Measurements from ENCODE around the gene CDKN2A. TPM values are rescaled to one million over a fixed set of nuclear protein-coding genes. Genes with fewer than 3 reads are reported as not detected.
A peak's percentile ranks its signal among the peaks of the same experiment; 100 is the strongest.

CDKN2A gene
- total RNA-seq, 1 donor from 2014 or later: 47.7 TPM

GRCh38 chr9:22008717-22009505, 14.7 kb upstream of the CDKN2A start, which contains the start of gene CDKN2B:
CDKN2B (minus strand) TSS chr9:22009305; CDS start chr9:22008953, 352 bp downstream.
- H3K4me3 ChIP-seq (ENCODE audit: low read depth, low read length): peak within 1 kb of the TSS; percentile 86
- no peak for DNase-seq (ENCODE audit: low read depth)
- peak; percentile 95 for TF ChIP-seq CTCF (conservative IDR thresholded peaks at IDR 0.05; ENCODE audit: low read depth, low read length)

GRCh38 chr9:22008384-22008716, 14.2 kb upstream of the CDKN2A start:
- peak overlapping the region; percentile 86 for H3K4me3 ChIP-seq (ENCODE audit: low read depth, low read length)
- no peak for DNase-seq (ENCODE audit: low read depth)
- no peak for TF ChIP-seq CTCF (conservative IDR thresholded peaks at IDR 0.05; ENCODE audit: low read depth, low read length)

GRCh38 chr9:22005702-22006606, 11.8 kb upstream of the CDKN2A start:
- TF ChIP-seq CTCF (conservative IDR thresholded peaks at IDR 0.05; ENCODE audit: low read depth, low read length): peak; percentile 3
- DNase-seq (ENCODE audit: low read depth): no peak
- H3K4me3 ChIP-seq (ENCODE audit: low read depth, low read length): peak overlapping the region; percentile 43

- TF ChIP-seq CTCF (conservative IDR thresholded peaks at IDR 0.05; ENCODE audit: low read depth, low read length): peak; percentile 14
- DNase-seq (ENCODE audit: low read depth): no peak
- peak overlapping the region; percentile 43 for H3K4me3 ChIP-seq (ENCODE audit: low read depth, low read length)
Measured at GRCh38 chr9:22005021-22005701, 11.0 kb upstream of the CDKN2A start.

GRCh38 chr9:22002038-22002437, 7.8 kb upstream of the CDKN2A start:
- no peak overlapping the region for H3K4me3 ChIP-seq (ENCODE audit: low read depth, low read length)
- no peak for TF ChIP-seq CTCF (conservative IDR thresholded peaks at IDR 0.05; ENCODE audit: low read depth, low read length)
- no peak for DNase-seq (ENCODE audit: low read depth)

- DNase-seq (ENCODE audit: low read depth): no peak
- no peak for TF ChIP-seq CTCF (conservative IDR thresholded peaks at IDR 0.05; ENCODE audit: low read depth, low read length)
- H3K4me3 ChIP-seq (ENCODE audit: low read depth, low read length): no peak overlapping the region
Measured at GRCh38 chr9:21998026-21998425, 3.8 kb upstream of the CDKN2A start.

All from epithelial cell of proximal tubule (primary cell).